ENCODE data around the gene IRAK4.

Gene IRAK4

DNA sequence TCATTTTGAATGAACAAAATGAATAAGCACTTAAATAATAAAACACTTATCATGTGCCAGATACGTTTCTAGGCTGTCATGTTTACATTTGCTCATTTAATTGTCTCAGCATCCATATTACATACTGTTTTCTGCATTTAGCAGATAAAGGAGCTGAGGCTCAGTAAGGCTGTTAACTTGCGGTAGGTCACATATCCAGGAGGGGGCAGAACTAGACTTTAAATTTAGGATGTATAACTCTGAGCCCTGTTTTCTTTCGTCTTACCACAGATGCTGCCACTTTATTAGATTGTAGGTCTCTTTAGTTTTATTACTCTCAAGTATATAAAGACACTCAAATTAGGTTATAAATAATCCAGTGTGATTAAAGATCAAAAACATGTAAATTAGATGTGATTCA, 17.7 kb downstream of the IRAK4 start:
- no peak for DNase-seq

GRCh38 chr12:43786899-43787693, 28.3 kb downstream of the IRAK4 start:
- DNase-seq = no peak

DNA sequence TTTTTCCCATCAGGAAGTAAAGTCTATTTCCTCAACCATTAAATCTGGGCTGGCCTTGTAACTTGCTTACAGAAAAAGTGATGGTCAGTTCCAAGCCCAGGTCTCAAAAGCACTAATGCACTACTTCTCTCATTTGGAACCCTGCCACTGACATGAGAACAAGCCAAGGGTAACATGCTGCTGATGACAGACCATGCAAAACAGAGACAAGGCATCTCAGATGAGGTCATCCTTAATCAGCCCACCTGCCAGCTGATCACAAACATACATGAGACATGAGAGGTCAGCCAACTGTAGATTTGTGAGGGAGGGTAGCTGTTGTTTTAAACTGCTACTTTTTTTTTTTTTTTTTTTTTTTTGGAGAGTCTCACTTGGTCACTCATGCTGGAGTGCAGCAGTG, 31.2 kb downstream of the IRAK4 start:
- DNase-seq = no peak

DNA sequence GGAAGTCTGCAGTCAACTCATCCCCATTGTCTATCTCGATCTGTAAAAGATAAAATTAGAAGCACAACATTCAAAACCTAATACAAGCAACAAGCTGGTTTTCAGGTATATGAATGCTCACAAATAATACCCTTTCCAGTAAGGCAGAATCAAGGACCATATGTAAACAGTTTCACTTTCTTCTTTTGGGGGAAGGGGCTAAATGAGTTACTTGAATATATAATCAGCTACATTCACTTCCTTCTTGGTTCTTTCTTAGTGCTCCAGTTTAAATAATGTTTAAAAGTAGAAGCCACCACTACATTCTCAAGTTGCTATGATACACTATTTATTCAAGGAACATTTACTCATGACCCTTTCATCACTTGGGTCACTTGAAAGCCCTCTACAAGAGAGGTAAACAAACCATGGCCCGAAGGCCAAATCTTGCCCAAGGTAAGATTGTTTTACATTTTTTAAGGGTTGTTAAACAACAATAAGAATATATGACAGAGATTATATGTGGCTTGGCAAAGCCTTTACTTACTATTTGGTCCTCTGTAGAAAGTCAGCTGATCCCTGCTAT, 37.0 kb downstream of the IRAK4 start:
- DNase-seq = no peak

GRCh38 chr12:43797561-43798217, 38.9 kb downstream of the IRAK4 start:
- DNase-seq = no peak

DNA sequence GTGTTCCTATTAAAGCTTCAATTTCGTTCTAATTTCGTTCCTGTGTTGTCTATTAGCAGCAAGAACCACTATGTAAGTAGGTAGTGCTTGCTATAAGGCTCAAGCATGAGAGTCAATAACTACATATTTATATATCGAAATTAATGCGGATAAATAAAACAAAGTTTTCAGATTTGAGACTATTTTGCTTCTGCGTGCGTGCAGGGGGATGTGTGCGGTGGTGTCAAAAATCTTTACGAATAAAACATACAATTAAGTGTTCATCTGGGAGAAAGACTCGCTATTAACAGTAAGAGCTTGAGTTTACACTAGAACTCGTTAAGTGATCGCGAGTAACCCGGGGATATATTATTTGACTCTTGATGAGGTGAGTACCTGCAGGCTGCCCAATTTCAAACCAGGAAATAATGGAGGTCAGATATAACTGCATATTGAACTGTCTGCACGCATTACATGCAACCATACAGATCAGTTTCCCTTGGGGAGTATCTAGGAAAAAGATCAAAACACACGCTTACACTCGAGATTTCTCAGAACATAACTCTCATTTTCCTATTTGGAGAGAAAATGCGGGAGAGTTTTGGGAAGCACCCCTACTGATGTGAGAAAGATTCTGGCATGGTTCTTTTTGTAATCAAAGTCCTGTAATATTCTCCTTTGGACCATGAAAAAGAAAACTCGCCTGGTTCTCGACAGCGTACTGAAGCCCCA, 46.6 kb downstream of the IRAK4 start:
- no peak for DNase-seq

GRCh38 chr12:43805860-43806736, 47.3 kb downstream of the IRAK4 start, which contains the start of gene TWF1:
Gene TWF1 (minus strand): TSS chr12:43806317. CDS start chr12:43806245, 72 bp downstream.
- DNase-seq = peak; percentile 83

DNA sequence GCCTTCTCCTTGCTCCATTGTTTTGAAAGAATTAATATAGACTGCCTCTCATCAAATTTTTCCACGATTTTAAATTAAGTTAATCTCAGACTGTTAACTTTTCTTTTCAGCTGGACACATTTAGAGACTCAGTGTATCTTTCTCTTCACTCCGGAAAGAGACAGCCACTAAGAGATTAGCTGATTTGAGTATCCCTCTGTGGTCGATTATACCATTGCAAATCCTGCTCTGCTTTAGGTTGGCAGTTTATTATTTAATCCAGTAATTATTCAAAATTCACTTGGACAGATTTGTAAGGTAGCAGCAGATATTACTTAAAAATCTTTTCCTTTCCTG, 48.0 kb downstream of the IRAK4 start:
- DNase-seq = no peak

DNA sequence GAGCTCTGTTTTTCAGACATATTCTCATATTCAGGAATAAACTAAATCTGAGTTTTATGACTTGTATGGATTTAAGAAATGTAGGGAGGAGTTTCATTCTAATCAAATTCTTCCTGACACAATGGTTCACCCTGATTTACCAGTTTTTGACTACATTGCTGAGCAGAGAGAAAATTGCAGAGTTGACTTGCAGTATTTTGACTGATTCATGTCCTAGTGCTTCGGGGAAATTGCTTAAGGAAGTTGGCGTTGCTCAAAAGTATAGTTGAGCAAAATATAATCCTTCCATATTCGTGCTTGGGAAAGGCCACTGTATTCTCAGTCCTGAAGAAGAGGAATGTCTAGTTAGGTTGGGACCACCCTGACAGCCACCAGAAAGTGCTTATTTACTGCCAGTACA, 48.6 kb downstream of the IRAK4 start:
- DNase-seq = no peak

- no peak for DNase-seq
These were observed 53.3 kb downstream of the IRAK4 start for GRCh38 chr12:43812057-43812456.

DNA sequence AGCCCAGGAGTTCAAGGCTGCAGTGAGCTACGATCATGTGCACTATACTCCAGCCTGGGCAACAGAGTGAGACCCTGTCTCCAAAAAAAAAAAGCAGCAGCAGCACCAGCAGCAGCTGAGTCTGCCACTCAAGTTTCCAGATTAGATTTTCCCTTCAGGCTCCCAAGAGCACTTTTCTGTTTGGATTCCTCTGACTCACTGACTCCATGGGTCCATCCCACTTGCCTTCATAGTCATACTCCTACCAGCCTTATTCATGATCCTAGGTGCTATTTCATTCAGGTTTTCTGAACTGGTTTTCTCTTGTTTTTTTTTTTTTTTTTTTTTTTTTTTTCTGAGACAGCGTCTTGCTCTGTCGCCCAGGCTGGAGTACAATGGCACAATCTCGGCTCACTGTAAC, 54.2 kb downstream of the IRAK4 start:
- no peak for DNase-seq

DNA sequence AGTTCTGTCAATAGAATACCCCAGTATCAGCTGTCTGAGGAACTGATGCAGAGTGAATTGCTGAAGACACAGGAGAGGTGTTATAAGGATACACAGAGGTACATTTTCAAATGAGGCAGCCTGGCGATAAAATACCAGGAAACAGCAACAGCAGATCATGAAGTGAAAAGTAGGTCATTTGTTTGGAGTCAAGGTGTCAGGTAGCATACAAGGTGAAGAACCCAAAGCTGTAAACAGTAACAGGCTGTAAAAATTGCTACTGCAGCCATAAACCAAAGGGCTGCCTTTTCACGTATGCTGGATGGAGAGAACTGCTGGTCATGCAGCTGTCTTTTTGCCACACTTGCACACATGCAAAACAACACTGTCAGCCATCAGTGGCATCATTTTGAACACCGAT, 56.7 kb downstream of the IRAK4 start:
- DNase-seq = no peak

DNA sequence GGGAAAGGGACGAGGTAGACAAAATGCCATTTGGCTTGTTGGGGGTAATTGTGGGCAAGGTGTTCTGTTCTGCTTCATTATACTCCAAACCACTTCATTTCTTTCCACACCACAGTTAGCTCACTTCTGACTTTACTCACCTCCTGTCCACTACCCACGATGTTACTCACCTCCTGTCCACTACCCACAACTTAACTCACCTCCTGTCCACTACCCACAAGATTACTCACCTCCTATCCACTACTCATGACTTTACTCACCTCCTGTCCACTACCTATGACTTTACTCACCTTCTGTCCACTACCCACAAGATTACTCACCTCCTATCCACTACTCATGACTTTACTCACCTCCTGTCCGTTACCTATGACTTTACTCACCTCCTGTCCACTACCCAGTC, 57.4 kb downstream of the IRAK4 start:
- DNase-seq = no peak

DNA sequence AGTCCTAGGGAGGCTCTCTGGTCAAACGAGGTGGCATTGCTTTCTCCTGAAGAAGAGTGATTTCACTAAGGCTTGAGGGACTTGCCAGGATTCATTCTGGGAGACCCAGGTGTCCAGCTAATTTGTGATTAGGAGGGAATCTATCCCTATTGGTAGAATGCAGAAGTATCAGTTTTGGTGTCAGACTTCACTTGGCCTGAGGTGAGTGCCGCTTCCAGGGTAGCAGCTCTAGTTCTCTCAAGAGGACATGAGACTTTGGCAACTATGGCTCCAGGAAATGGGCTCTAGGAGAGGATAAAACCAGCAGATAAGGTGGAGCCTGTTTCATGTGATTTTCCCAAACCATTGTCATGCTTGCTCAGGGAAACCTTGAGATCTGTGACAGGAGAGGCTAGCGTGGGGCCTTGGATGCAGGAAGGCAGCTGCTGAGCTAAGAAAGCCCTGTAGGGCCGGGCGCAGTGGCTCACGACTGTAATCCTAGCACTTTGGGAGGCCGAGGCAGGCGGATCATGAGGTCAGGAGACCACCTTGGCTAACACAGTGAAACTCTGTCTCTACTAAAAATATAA, 65.5 kb downstream of the IRAK4 start:
- DNase-seq = no peak

- no peak for DNase-seq
These were observed 67.9 kb downstream of the IRAK4 start for GRCh38 chr12:43826681-43827080.

GRCh38 chr12:43827093-43827492, 68.3 kb downstream of the IRAK4 start:
- no peak for DNase-seq

DNA sequence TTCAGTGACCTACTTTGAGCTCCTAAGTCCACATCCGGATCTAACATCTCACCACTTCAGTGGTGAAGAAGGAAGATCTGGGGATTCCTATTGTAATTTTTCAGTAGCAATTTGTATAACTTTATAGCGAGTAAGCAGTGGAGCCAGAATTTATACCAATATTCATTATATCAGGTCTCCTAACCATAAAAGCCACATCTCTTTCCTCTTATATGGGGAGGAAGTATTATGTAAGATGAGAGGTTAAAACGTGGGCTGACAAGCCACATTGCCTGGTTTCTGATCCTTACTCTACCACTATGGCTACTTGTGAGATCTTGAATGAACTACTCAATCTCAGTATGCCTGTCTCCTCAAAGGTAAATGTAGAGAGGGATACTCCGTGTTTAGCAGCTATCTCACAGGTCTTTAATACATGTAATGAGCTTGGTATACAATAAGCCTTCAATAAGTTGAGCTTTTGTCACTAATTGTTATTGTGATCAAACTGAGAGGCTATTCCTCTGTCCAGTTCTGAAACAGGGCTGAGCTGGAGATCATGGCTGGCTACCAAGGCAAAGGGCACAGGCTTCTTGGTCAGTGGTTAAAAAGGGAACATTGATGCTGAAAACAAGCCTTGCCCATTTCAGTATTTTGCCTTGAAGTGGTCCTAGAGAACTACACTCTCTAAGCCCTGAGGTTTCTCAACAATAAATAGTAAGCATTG, 73.9 kb downstream of the IRAK4 start:
- no peak for DNase-seq

DNA sequence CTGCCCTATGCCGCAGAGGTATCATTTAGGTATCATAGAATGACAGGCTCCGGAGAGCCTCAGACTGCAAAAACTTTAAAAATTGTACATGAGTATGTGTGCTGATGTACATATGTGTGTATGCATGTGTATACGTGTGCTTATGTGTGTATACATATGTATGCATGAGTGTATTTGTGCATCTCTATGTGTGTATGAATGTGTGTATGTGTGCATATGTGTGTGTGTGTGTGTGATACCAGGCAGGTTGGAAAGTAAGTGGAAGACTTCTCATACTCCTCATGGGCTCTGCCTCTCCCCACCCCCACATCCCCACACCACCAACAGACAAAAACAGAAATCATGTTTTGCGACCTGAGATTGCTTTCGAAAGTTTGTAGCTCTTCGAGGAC, 76.5 kb downstream of the IRAK4 start:
- no peak for DNase-seq

DNA sequence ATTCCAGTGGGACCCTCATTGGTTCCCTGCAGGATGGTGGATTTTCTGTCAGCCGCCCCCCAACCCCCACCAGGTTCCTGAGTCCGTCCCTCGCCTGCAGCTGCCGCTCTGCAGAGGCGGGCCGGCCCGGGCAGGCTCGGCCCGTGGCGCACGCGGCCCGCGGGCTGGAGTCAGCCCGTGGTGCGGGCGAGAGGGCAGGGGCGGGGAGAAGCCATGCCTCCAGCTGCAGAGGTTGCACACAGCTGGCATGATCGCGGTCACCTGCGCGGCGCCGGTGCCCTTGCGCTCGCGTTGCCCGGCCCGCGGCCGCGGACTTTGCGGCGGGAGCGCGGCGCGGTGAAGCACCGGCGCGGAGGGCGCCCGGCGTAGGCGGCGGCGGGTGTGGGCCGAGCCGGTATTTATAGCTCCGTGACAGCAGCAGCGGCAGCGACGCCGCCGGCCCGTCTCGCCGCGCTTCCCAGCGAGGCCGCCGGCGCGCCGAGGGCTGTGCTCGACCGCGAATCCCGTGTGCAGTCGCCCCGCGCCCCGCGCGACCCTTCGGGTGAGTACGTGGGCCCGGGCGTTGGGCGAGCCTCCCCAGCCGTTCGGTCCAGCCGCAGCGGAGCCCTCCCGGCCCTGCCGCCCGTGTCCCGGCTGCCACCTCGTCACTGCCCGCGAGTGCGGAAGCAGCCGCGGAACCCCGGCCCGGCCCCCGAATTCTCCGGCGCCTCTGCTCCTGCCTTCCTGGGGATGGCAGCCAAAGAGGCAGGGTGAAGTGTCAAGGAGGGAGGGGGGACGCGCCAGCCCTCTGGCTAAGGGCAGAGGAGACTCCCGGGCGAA, 77.1 kb downstream of the IRAK4 start, which contains the start of gene TMEM117:
TSS of gene TMEM117 (plus strand) at position 426 of the 819 bp plus-strand sequence.
- peak; percentile 32 for DNase-seq

GRCh38 chr12:43836475-43836989, 77.8 kb downstream of the IRAK4 start:
- DNase-seq = no peak

All from stimulated activated CD4-positive, alpha-beta T cell treated with anti-CD3 and anti-CD28 coated beads, Interleukin-1b, Interleukin-23, amount 100 ng/mL, for 48 hours (primary cell).